WTC11 (cell line): Measurements from ENCODE around the gene PICK1. TPM values are rescaled to one million over a fixed set of nuclear protein-coding genes. Genes with fewer than 3 reads are reported as not detected.

Experiments used
- ATAC-seq: fragments of 200-7000 bp; cut with Tn5 transposase; 2 replicates; pipeline ENCODE4 v1.10.0; 2021; ENCODE audit warnings: mild to moderate bottlenecking, moderate library complexity
- CTCF ChIA-PET: fragments of 300-600 bp; sonication (Branson Sonifier 250); formaldehyde crosslinking; loops from one replicate; lab custom pipeline; 2021; ENCODE audit warnings: antibody characterized with exemption; lab: Charles Lee
- POLR2A ChIA-PET: fragments of 350-600 bp; sonication (Branson Sonifier 250); formaldehyde crosslinking; loops from one replicate; lab custom pipeline; 2021; ENCODE audit warnings: antibody characterized with exemption; lab: Charles Lee
- DNase-seq: peaks from one replicate; pipeline ENCODE4 v3.0.0; 2021; ENCODE audit warnings: low spot score
- H3K27ac Mint-ChIP-seq: 2 replicates; pipeline ENCODE4 v1.8.0; 2021; ENCODE audit warnings: mixed read lengths
- H3K27me3 Mint-ChIP-seq: 2 replicates; pipeline ENCODE4 v1.8.0; 2021; ENCODE audit warnings: low read depth, mild to moderate bottlenecking, moderate library complexity, mixed read lengths
- H3K36me3 Mint-ChIP-seq: 2 replicates; pipeline ENCODE4 v1.8.0; 2021; ENCODE audit warnings: mixed read lengths
- H3K4me1 Mint-ChIP-seq: 2 replicates; pipeline ENCODE4 v1.8.0; 2022; ENCODE audit warnings: mixed read lengths
- H3K4me3 Mint-ChIP-seq: 2 replicates; pipeline ENCODE4 v1.8.0; 2021; ENCODE audit warnings: mild to moderate bottlenecking, moderate library complexity, mixed read lengths
- H3K9me3 Mint-ChIP-seq: 2 replicates; pipeline ENCODE4 v1.8.0; 2021; ENCODE audit warnings: mixed read lengths
- ATF1 ChIP-seq: sonication (generic); formaldehyde crosslinking; IDR thresholded peaks from 2 replicates; pipeline ENCODE4 v1.8.1; 2023; ENCODE audit warnings: mild to moderate bottlenecking, moderate library complexity, missing genetic modification reagents
- ATF2 ChIP-seq: sonication (generic); formaldehyde crosslinking; IDR thresholded peaks from 2 replicates; pipeline ENCODE4 v1.8.1; 2022; ENCODE audit warnings: low read depth, missing genetic modification reagents, borderline replicate concordance
- CDX4 ChIP-seq: fragments of 250-450 bp; sonication (Bioruptor Pico); IDR thresholded peaks from 2 replicates; pipeline ENCODE4 v1.9.0; 2021; ENCODE audit warnings: moderate library complexity, mild to moderate bottlenecking, inconsistent platforms, borderline replicate concordance
- CREM ChIP-seq: sonication (generic); formaldehyde crosslinking; IDR thresholded peaks from 2 replicates; pipeline ENCODE4 v1.8.1; 2022; ENCODE audit warnings: mild to moderate bottlenecking, missing genetic modification reagents, moderate library complexity
- E2F1 ChIP-seq: sonication (generic); formaldehyde crosslinking; IDR thresholded peaks from 2 replicates; pipeline ENCODE4 v1.8.0; 2022; ENCODE audit warnings: mild to moderate bottlenecking, missing genetic modification reagents
- E2F5 ChIP-seq: sonication (generic); formaldehyde crosslinking; IDR thresholded peaks from 2 replicates; pipeline ENCODE4 v1.8.1; 2022; ENCODE audit warnings: mild to moderate bottlenecking, moderate library complexity, missing genetic modification reagents
- EMX1 ChIP-seq: fragments of 250-450 bp; sonication (Bioruptor Pico); IDR thresholded peaks from 2 replicates; pipeline ENCODE4 v1.8.0; 2021; ENCODE audit warnings: mild to moderate bottlenecking
- HMGA2 ChIP-seq: fragments of 250-450 bp; sonication (Bioruptor Pico); IDR thresholded peaks from 2 replicates; pipeline ENCODE4 v1.4.0; 2021; ENCODE audit warnings: mild to moderate bottlenecking, moderate library complexity
- IRF2 ChIP-seq: sonication (generic); formaldehyde crosslinking; IDR thresholded peaks from 2 replicates; pipeline ENCODE4 v1.8.0; 2022; ENCODE audit warnings: low read depth, missing genetic modification reagents, borderline replicate concordance
- KAT7 ChIP-seq: sonication (generic); formaldehyde crosslinking; IDR thresholded peaks from 2 replicates; pipeline ENCODE4 v1.8.1; 2023; ENCODE audit warnings: missing genetic modification reagents, mild to moderate bottlenecking, borderline replicate concordance
- MAX ChIP-seq: sonication (generic); formaldehyde crosslinking; IDR thresholded peaks from 2 replicates; pipeline ENCODE4 v1.8.0; 2022; ENCODE audit warnings: mild to moderate bottlenecking, missing genetic modification reagents
- NFATC4 ChIP-seq: fragments of 250-450 bp; sonication (Bioruptor Pico); IDR thresholded peaks from 2 replicates; pipeline ENCODE4 v1.9.0; 2021; ENCODE audit warnings: mild to moderate bottlenecking
- OVOL2 ChIP-seq: fragments of 250-450 bp; sonication (Bioruptor Pico); IDR thresholded peaks from 2 replicates; pipeline ENCODE4 v1.9.0; 2021; ENCODE audit warnings: mild to moderate bottlenecking, borderline replicate concordance
- PREB ChIP-seq: sonication (generic); formaldehyde crosslinking; IDR thresholded peaks from 2 replicates; pipeline ENCODE4 v1.8.1; 2022; ENCODE audit warnings: mild to moderate bottlenecking, missing genetic modification reagents, moderate library complexity, borderline replicate concordance
- SP1 ChIP-seq: sonication (generic); formaldehyde crosslinking; conservative IDR thresholded peaks from 2 replicates; pipeline ENCODE4 v1.8.1; 2022; ENCODE audit warnings: missing genetic modification reagents
- TEAD1 ChIP-seq: sonication (generic); formaldehyde crosslinking; IDR thresholded peaks from 2 replicates; pipeline ENCODE4 v1.8.0; 2022; ENCODE audit warnings: mild to moderate bottlenecking, missing genetic modification reagents
- USF1 ChIP-seq: sonication (generic); formaldehyde crosslinking; IDR thresholded peaks from 2 replicates; pipeline ENCODE4 v1.8.0; 2022; ENCODE audit warnings: mild to moderate bottlenecking, missing genetic modification reagents
- USF2 ChIP-seq: sonication (generic); formaldehyde crosslinking; IDR thresholded peaks from 2 replicates; pipeline ENCODE4 v1.8.1; 2023; ENCODE audit warnings: mild to moderate bottlenecking, missing genetic modification reagents, moderate library complexity
- ZMAT4 ChIP-seq: fragments of 250-450 bp; sonication (Bioruptor Pico); IDR thresholded peaks from 2 replicates; pipeline ENCODE4 v1.9.0; 2021; ENCODE audit warnings: mild to moderate bottlenecking
- ZNF219 ChIP-seq: sonication (generic); formaldehyde crosslinking; IDR thresholded peaks from 2 replicates; pipeline ENCODE4 v1.8.0; 2023; ENCODE audit warnings: missing genetic modification reagents, mild to moderate bottlenecking, borderline replicate concordance
- ZNF396 ChIP-seq: fragments of 250-450 bp; sonication (Bioruptor Pico); IDR thresholded peaks from 2 replicates; pipeline ENCODE4 v1.8.0; 2021; ENCODE audit warnings: mild to moderate bottlenecking, moderate library complexity, borderline replicate concordance
- ZNF423 ChIP-seq: fragments of 250-450 bp; sonication (Bioruptor Pico); IDR thresholded peaks from 2 replicates; pipeline ENCODE4 v2.1.2; 2022; ENCODE audit warnings: mild to moderate bottlenecking, moderate library complexity
- total RNA-seq: library from RNA; stranded (reverse); gene quantifications from 3 replicates; pipeline ENCODE4 v1.2.3, GENCODE V29; 2021

PICK1 gene
- total RNA-seq, 1 experiment from 2014 or later, result 33.4 TPM

GRCh38 chr22:38082986-38083710, 25.9 kb downstream of the PICK1 start:
- DNase-seq (no peak), ATAC-seq (no peak)
- ChIA-PET POLR2A (no interaction called here), CTCF (interaction anchor here (1.1 to 14.3 kb wide), 5 partner anchors 9 to 62 kb away, joined by 3 to 183 read pairs (median 5); no protein-coding TSS in a partner anchor)
- H3K9me3 Mint-ChIP-seq, result no peaks in the 10 kb centered on the region
- no peak for TF ChIP-seq TEAD1 (CRISPR knock-in tag)
- no peak for TF ChIP-seq ATF1 (CRISPR knock-in tag)
- no peak for TF ChIP-seq PREB (CRISPR knock-in tag)
- TF ChIP-seq ZMAT4, result no peak
- TF ChIP-seq HMGA2 (CRISPR knock-in tag), result no peak
- H3K4me3 Mint-ChIP-seq, result no peak overlapping the region
- H3K27me3 Mint-ChIP-seq, result peaks cover 24% of the 10 kb centered on the region
- peaks cover 4% of the 10 kb centered on the region for H3K4me1 Mint-ChIP-seq
- H3K27ac Mint-ChIP-seq, result no peak overlapping the region
- H3K36me3 Mint-ChIP-seq, result no peaks in the 10 kb centered on the region

- Mint-ChIP-seq H3K27me3 (peaks cover 24% of the 10 kb centered on the region), H3K9me3 (no peaks in the 10 kb centered on the region), H3K4me1 (peaks cover 7% of the 10 kb centered on the region), H3K4me3 (no peak within 1 kb of the TSS), H3K36me3 (no peaks in the 10 kb centered on the region), H3K27ac (no peak within 1 kb of the TSS)
- TF ChIP-seq IRF2, result no peak
- TF ChIP-seq EMX1 (CRISPR knock-in tag), result no peak
- no peak for TF ChIP-seq ATF2 (CRISPR knock-in tag)
- no peak for TF ChIP-seq ZNF396 (CRISPR knock-in tag)
- TF ChIP-seq NFATC4 (CRISPR knock-in tag), result no peak
- no peak for TF ChIP-seq KAT7 (CRISPR knock-in tag)
- no peak for TF ChIP-seq HMGA2 (CRISPR knock-in tag)
- TF ChIP-seq SP1, result no peak
- TF ChIP-seq E2F5 (CRISPR knock-in tag), result no peak
- no peak for TF ChIP-seq E2F1 (CRISPR knock-in tag)
- no peak for TF ChIP-seq PREB (CRISPR knock-in tag)
- no peak for TF ChIP-seq ZNF219 (CRISPR knock-in tag)
- no peak for TF ChIP-seq OVOL2 (CRISPR knock-in tag)
- TF ChIP-seq ZNF423 (CRISPR knock-in tag), result no peak
- no peak for TF ChIP-seq CREM
- no peak for TF ChIP-seq CDX4 (CRISPR knock-in tag)
- no peak for TF ChIP-seq USF1 (CRISPR knock-in tag)
- TF ChIP-seq USF2 (CRISPR knock-in tag), result no peak
- TF ChIP-seq MAX (CRISPR knock-in tag), result no peak
- ChIA-PET CTCF (interaction anchor here (0.6 to 14.3 kb wide), 6 partner anchors 9 to 88 kb away, joined by 3 to 183 read pairs (median 4); no protein-coding TSS in a partner anchor), POLR2A (no interaction called here)
- DNase-seq (no peak), ATAC-seq (no peak)
These were observed 26.9 kb downstream of the PICK1 start, which contains the start of gene SLC16A8 for GRCh38 chr22:38083931-38084631. TSS of gene SLC16A8 (minus strand) at chr22:38084184. CDS start at chr22:38082873, 1,311 bp downstream.
